HL-60 (cell line): ENCODE results near the gene OAS1.

Experiments
- DNase-seq, 2 experiments: peaks; one replicate each; pipeline ENCODE4 v3.0.0-alpha.2; 2010 to 2020; ENCODE audit warnings: low read depth in 1 of 2, low spot score in 1 of 2
- H3K27ac ChIP-seq: fragments of 250-450 bp; sonication (Bioruptor Pico); replicated peaks from 2 replicates; pipeline ENCODE4 v1.5.1; 2020; ENCODE audit warnings: mild to moderate bottlenecking, moderate library complexity
- H3K27me3 ChIP-seq: fragments of 250-450 bp; sonication (Bioruptor Pico); 2 replicates; pipeline ENCODE4 v1.5.1; 2021; ENCODE audit warnings: mild to moderate bottlenecking, moderate library complexity; ENCODE audit not compliant: insufficient read depth, poor library complexity, severe bottlenecking
- H3K4me3 ChIP-seq: replicated peaks from 2 replicates; pipeline ENCODE4 v1.5.1; 2011; ENCODE audit warnings: mild to moderate bottlenecking, control low read depth, low read length; ENCODE audit not compliant: insufficient read depth
- CTCF ChIP-seq: IDR thresholded peaks from one replicate; pipeline ENCODE4 v1.5.1; 2011; ENCODE audit warnings: low read length, control low read depth, inconsistent platforms; ENCODE audit not compliant: insufficient read depth
- GABPA ChIP-seq: IDR thresholded peaks from 2 replicates; pipeline ENCODE4 v1.6.1; 2012; ENCODE audit warnings: low read depth
- POLR2AphosphoS5 ChIP-seq: IDR thresholded peaks from 2 replicates; pipeline ENCODE4 v1.6.1; 2012; ENCODE audit warnings: low read depth
- REST ChIP-seq: IDR thresholded peaks from 2 replicates; pipeline ENCODE4 v1.6.1; 2012; ENCODE audit warnings: low read depth; ENCODE audit not compliant: insufficient replicate concordance
- SPI1 ChIP-seq: IDR thresholded peaks from 2 replicates; pipeline ENCODE4 v1.6.1; 2012; ENCODE audit warnings: low read depth, mild to moderate bottlenecking, borderline replicate concordance

OAS1 gene

GRCh38 chr12:112961536-112961935 lies 54.8 kb downstream of the OAS1 start:
- Histone ChIP-seq H3K27ac (no peak overlapping the region), H3K4me3 (no peak overlapping the region), H3K27me3 (no peaks in the 10 kb centered on the region)
- DNase-seq, result no peak
- no peak for TF ChIP-seq CTCF
- no peak for TF ChIP-seq REST
- TF ChIP-seq POLR2AphosphoS5, result no peak
- TF ChIP-seq SPI1, result no peak
- TF ChIP-seq GABPA, result no peak

- Histone ChIP-seq H3K27ac (no peak overlapping the region), H3K27me3 (no peaks in the 10 kb centered on the region), H3K4me3 (no peak overlapping the region)
- no peak for DNase-seq
- TF ChIP-seq SPI1 (no peak), POLR2AphosphoS5 (no peak), CTCF (no peak), REST (no peak), GABPA (no peak)
These were observed 55.8 kb downstream of the OAS1 start for GRCh38 chr12:112962561-112962960.

GRCh38 chr12:112963227-112963861 lies 56.6 kb downstream of the OAS1 start:
- TF ChIP-seq SPI1 (no peak), GABPA (no peak)
- Histone ChIP-seq H3K27me3 (no peaks in the 10 kb centered on the region), H3K4me3 (no peak overlapping the region), H3K27ac (no peak overlapping the region)
- no peak for DNase-seq

- Histone ChIP-seq H3K27ac (no peak overlapping the region), H3K27me3 (no peaks in the 10 kb centered on the region), H3K4me3 (no peak overlapping the region)
- TF ChIP-seq CTCF (no peak), GABPA (no peak), SPI1 (no peak), REST (no peak), POLR2AphosphoS5 (no peak)
- no peak for DNase-seq
These were observed 57.4 kb downstream of the OAS1 start for GRCh38 chr12:112964067-112964670.
